A673 (cell line): ENCODE results near the gene GSTO2. TPM values are rescaled to one million over a fixed set of nuclear protein-coding genes. Genes with fewer than 3 reads are reported as not detected.

Experiments
- BruUV-seq: library from RNA; stranded (reverse); fragments of 400-500 nt; replicated peaks from 2 replicates; lab custom pipeline; 2021; lab: Mats Ljungman, UMichigan
- CTCF ChIA-PET: fragments of 300-600 bp; sonication (Branson Sonifier 250); formaldehyde crosslinking; loops from one replicate; lab custom pipeline; 2022; ENCODE audit warnings: antibody characterized with exemption; lab: Charles Lee
- POLR2A ChIA-PET: fragments of 300-600 bp; sonication (Branson Sonifier 250); formaldehyde crosslinking; loops from one replicate; lab custom pipeline; 2022; ENCODE audit warnings: antibody characterized with exemption; ENCODE audit not compliant: low non-redundant PET; lab: Charles Lee
- DNase-seq: peaks from one replicate; pipeline ENCODE4 v3.0.0-alpha.2; 2015; ENCODE audit warnings: low spot score
- H3K27ac ChIP-seq: fragments of 200-600 bp; sonication (generic); 2 replicates; pipeline ENCODE4 v1.5.1; 2016; ENCODE audit warnings: mixed run types, low read depth, mild to moderate bottlenecking, mixed read lengths, antibody characterized with exemption, low read length; ENCODE audit not compliant: poor library complexity, severe bottlenecking
- H3K27me3 ChIP-seq: fragments of 200-600 bp; sonication (generic); replicated peaks from 2 replicates; pipeline ENCODE4 v1.6.1; 2017; ENCODE audit warnings: mixed run types, low read depth, mild to moderate bottlenecking, mixed read lengths, antibody characterized with exemption, low read length; ENCODE audit not compliant: insufficient read depth, poor library complexity
- H3K36me3 ChIP-seq: fragments of 200-600 bp; sonication (generic); 2 replicates; pipeline ENCODE4 v1.6.1; 2016; ENCODE audit warnings: mixed run types, mild to moderate bottlenecking, mixed read lengths, antibody characterized with exemption, low read length; ENCODE audit not compliant: insufficient read depth, poor library complexity, severe bottlenecking
- H3K4me1 ChIP-seq: fragments of 200-600 bp; sonication (generic); 2 replicates; pipeline ENCODE4 v1.6.1; 2017; ENCODE audit warnings: mixed run types, mild to moderate bottlenecking, mixed read lengths, antibody characterized with exemption, low read length; ENCODE audit not compliant: insufficient read depth, poor library complexity, severe bottlenecking
- H3K4me3 ChIP-seq: fragments of 200-600 bp; sonication (generic); 2 replicates; pipeline ENCODE4 v1.5.1; 2016; ENCODE audit warnings: low read depth, mixed run types, mild to moderate bottlenecking, mixed read lengths, low read length; ENCODE audit not compliant: poor library complexity, severe bottlenecking
- H3K9me3 ChIP-seq: fragments of 200-600 bp; sonication (generic); 2 replicates; pipeline ENCODE4 v1.6.1; 2016; ENCODE audit warnings: mixed run types, low read depth, mild to moderate bottlenecking, mixed read lengths, antibody characterized with exemption, low read length; ENCODE audit not compliant: poor library complexity, severe bottlenecking
- EZH2 ChIP-seq: fragments of 200-600 bp; sonication (generic); IDR thresholded peaks from 2 replicates; pipeline ENCODE4 v1.6.1; 2017; ENCODE audit warnings: borderline replicate concordance, low read depth, mild to moderate bottlenecking, mixed read lengths, antibody characterized with exemption, low read length; ENCODE audit not compliant: poor library complexity, severe bottlenecking
- intact Hi-C: fragments of 100-400 bp; cut with micrococcal nuclease; formaldehyde crosslinking; loops from one replicate; pipeline ENCODE4 v1.10.0; 2022; ENCODE audit not compliant: unreplicated experiment
- total RNA-seq: library from RNA; stranded (reverse); gene quantifications from 2 replicates; pipeline ENCODE4 v1.2.3, GENCODE V29; 2021
- TF ChIP-seq, protein P1 (sequence below): fragments of 300-800, 200-600 bp; sonication (generic); conservative IDR thresholded peaks from 2 replicates; pipeline ENCODE4 v1.5.1; 2017; ENCODE audit warnings: low read depth, mild to moderate bottlenecking, antibody characterized with exemption, low read length, moderate library complexity, mixed read lengths

Gene GSTO2
- total RNA-seq, 1 experiment from 2014 or later, result 0.26 TPM

DNA sequence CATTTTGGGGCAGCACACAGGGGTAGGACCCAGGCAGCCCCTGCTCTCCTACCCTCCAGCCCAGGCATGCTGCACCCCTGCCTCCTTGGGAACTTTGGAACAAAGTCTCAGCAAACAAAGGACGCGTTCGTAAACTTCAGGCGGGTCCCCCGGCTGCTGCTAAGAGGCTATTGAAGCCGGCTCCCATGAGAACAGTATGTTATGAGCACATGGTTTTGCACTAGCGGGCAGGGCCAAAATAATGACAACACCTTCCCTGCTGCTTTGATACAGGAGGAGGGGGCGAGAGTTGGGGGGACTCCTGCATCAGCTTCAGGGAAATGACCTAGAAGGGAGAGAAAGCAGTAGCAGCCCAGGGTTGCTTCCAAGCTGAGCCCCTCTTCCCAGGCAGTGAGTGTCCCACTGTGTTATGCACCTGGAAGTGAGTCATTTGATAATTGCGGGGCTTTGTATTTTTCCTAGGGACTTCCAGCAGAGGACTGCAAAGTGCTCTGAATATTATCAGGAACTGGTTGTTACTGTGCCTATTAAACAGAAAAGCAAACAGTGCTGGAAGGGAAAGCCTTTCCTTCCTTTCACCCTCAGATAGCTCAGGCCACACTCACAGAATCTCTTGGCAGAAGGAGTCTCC, 62.3 kb downstream of the GSTO2 start:
- intact Hi-C loops, result no loop called here

DNA sequence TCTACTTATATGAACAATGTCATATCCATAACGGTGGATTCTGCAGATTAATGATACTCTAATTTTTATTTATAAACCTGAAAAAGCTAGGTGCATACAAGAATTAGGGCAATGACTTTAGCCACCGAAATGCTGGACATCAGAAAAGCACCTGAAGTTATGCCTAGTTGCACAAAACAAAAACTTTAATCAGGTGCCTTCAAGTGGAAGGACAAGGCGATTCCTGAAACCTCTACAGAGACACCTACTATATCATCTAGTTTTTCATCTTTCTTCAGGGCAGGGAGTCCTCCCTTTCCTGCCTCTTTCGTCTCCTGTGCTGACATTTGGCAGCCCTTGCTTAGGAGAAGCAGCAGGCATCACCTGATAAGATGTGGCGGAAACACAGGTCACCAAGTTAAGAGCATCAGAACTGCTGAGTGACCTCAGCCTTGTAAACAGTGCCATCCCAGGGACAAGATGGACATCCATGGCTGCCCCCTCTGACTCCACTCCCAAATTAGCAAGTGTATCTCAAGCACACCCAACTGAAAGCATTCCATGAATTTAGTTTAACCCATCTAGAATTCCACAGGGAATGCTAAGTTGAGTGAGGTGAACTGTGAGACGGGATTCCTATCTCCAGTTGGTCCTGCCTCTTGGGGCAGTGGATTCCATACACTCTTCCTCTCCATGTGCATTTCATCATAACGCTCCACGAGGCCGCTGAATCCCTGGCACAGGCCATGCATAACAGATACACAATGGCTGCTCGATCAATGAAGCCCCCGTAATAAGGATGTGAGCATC, 63.5 kb downstream of the GSTO2 start:
- TF ChIP-seq, protein P1, sequence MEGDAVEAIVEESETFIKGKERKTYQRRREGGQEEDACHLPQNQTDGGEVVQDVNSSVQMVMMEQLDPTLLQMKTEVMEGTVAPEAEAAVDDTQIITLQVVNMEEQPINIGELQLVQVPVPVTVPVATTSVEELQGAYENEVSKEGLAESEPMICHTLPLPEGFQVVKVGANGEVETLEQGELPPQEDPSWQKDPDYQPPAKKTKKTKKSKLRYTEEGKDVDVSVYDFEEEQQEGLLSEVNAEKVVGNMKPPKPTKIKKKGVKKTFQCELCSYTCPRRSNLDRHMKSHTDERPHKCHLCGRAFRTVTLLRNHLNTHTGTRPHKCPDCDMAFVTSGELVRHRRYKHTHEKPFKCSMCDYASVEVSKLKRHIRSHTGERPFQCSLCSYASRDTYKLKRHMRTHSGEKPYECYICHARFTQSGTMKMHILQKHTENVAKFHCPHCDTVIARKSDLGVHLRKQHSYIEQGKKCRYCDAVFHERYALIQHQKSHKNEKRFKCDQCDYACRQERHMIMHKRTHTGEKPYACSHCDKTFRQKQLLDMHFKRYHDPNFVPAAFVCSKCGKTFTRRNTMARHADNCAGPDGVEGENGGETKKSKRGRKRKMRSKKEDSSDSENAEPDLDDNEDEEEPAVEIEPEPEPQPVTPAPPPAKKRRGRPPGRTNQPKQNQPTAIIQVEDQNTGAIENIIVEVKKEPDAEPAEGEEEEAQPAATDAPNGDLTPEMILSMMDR, result no peak
- no peak for TF ChIP-seq EZH2
- H3K9me3 ChIP-seq, result no peaks in the 10 kb centered on the region
- DNase-seq, result no peak
- H3K4me1 ChIP-seq, result peaks cover 74% of the 10 kb centered on the region
- intact Hi-C loops, result no loop called here
- no peaks in the 10 kb centered on the region for H3K27me3 ChIP-seq
- POLR2A ChIA-PET, result no interaction called here
- H3K4me3 ChIP-seq, result no peak overlapping the region
- BruUV-seq, result no TSS peak
- H3K27ac ChIP-seq, result peak overlapping the region; percentile 81
- CTCF ChIA-PET, result no interaction called here
- no peaks in the 10 kb centered on the region for H3K36me3 ChIP-seq

More for the DNA sequence above, 62.3 kb downstream of the GSTO2 start:
- no peaks in the 10 kb centered on the region for H3K27me3 ChIP-seq
- TF ChIP-seq EZH2, result no peak
- TF ChIP-seq, protein P1, result no peak
- CTCF ChIA-PET, result no interaction called here
- H3K4me1 ChIP-seq, result peaks cover 85% of the 10 kb centered on the region
- BruUV-seq, result no TSS peak
- POLR2A ChIA-PET, result no interaction called here
- H3K4me3 ChIP-seq, result no peak overlapping the region
- H3K27ac ChIP-seq, result peak overlapping the region; percentile 81
- DNase-seq, result peak; percentile 85
- H3K9me3 ChIP-seq, result no peaks in the 10 kb centered on the region
- no peaks in the 10 kb centered on the region for H3K36me3 ChIP-seq

DNA sequence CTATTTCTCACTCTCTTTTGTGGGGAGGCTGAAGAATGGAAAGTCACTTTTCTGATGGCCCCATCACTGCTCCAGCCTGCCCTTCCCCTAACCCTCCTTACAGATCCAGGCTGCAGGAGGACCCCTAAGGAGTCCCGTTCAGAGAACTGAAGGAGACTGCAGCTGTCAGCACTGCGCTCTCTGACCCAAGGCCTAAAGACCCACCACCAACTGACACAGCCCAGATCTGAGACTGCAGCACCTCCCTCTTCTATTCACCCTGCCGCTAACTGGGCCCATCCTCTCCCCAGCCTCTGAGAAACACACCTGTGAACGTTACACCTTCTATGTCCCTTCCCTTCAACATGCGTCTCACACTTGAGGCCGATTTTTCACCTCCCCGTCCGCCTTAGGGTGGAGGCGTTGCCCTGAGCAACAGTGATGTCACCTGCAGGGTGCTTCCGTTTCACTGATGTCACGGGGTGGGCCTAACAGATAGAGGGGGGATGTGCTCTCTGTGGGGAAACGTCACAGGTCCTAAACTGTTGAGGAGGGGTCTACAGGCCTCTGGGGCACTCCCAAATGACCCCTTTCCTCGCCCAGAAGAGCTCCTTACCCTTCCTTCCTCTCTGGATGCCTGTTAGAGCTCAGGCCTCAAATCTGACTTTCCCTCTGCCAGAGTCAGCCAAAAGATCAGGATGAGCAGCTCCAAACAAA, 64.2 kb downstream of the GSTO2 start:
- intact Hi-C loops, result no loop called here
- H3K4me1 ChIP-seq, result peaks cover 66% of the 10 kb centered on the region
- CTCF ChIA-PET, result no interaction called here
- H3K27me3 ChIP-seq, result no peaks in the 10 kb centered on the region
- H3K27ac ChIP-seq, result no peak overlapping the region
- H3K36me3 ChIP-seq, result no peaks in the 10 kb centered on the region
- no peak overlapping the region for H3K4me3 ChIP-seq
- no peak for DNase-seq
- TF ChIP-seq, protein P1, result no peak
- TF ChIP-seq EZH2, result no peak
- H3K9me3 ChIP-seq, result no peaks in the 10 kb centered on the region
- POLR2A ChIA-PET, result no interaction called here
- no TSS peak for BruUV-seq
